Activated CD4-positive, alpha-beta T cell treated with anti-CD3 and anti-CD28 coated beads for 36 hours (primary cell): ENCODE data around the gene CAMKK2. TPM values are rescaled to one million over a fixed set of nuclear protein-coding genes. Genes with fewer than 3 reads are reported as not detected.
A peak's percentile ranks its signal among the peaks of the same experiment; 100 is the strongest.
"Not testable (repeated sequence)": the region's sequence is repeated elsewhere in the genome, so short reads cannot be mapped to it uniquely, and the experiment has no call there.

Experiments
- ATAC-seq: fragments of 200-7000 bp; cut with Tn5 transposase; one replicate; pipeline ENCODE4 v1.10.0; 2021; ENCODE audit warnings: mild to moderate bottlenecking, moderate library complexity
- CTCF ChIA-PET: fragments of 350-600 bp; sonication (Branson Sonifier 250); formaldehyde crosslinking; loops from one replicate; lab custom pipeline; 2021; ENCODE audit warnings: antibody characterized with exemption; lab: Charles Lee
- POLR2A ChIA-PET: fragments of 350-600 bp; sonication (Branson Sonifier 250); formaldehyde crosslinking; loops from one replicate; lab custom pipeline; 2021; ENCODE audit warnings: antibody characterized with exemption, inconsistent platforms; lab: Charles Lee
- DNase-seq: peaks from one replicate; pipeline ENCODE4 v3.0.0-alpha.2; 2020
- H3K27ac Mint-ChIP-seq: one replicate; pipeline ENCODE4 v1.8.0; 2021; ENCODE audit warnings: mixed read lengths
- H3K27me3 Mint-ChIP-seq: one replicate; pipeline ENCODE4 v1.8.0; 2021; ENCODE audit warnings: mixed read lengths
- H3K36me3 Mint-ChIP-seq: one replicate; pipeline ENCODE4 v1.8.0; 2021; ENCODE audit warnings: low read depth, mixed read lengths
- H3K4me1 Mint-ChIP-seq: one replicate; pipeline ENCODE4 v1.8.0; 2021; ENCODE audit warnings: mixed read lengths
- H3K4me3 Mint-ChIP-seq: one replicate; pipeline ENCODE4 v1.8.0; 2021; ENCODE audit warnings: mild to moderate bottlenecking, moderate library complexity, mixed read lengths
- H3K9me3 Mint-ChIP-seq: one replicate; pipeline ENCODE4 v1.8.0; 2021; ENCODE audit warnings: low read depth, mixed read lengths
- intact Hi-C, 2 experiments: fragments of 100-400 bp; cut with DNase I in 1 of 2; cut with micrococcal nuclease in 1 of 2; formaldehyde crosslinking; loops; one replicate each; pipeline versions ENCODE4 v1.14.2 to v1.15.1; 2022 to 2024; cut with DNase I, micrococcal nuclease
- total RNA-seq, 2 experiments: library from RNA; stranded (reverse); gene quantifications; one replicate each; pipeline ENCODE4 v1.2.3, GENCODE V29; 2021

CAMKK2 gene
- total RNA-seq, 2 experiments from 2014 or later: 24.2 to 30.3 TPM

- no peak overlapping the region for H3K27ac Mint-ChIP-seq
- no peaks in the 10 kb centered on the region for H3K9me3 Mint-ChIP-seq
- no peak for DNase-seq
- no peak overlapping the region for H3K4me3 Mint-ChIP-seq
- ChIA-PET CTCF (no interaction called here), POLR2A (interaction anchor here (0.5 kb wide), 1 partner anchor 813 kb away, joined by 8 read pairs; no protein-coding TSS in a partner anchor)
- H3K4me1 Mint-ChIP-seq: no peaks in the 10 kb centered on the region
- H3K27me3 Mint-ChIP-seq: no peaks in the 10 kb centered on the region
- intact Hi-C loops: no loop called here
- peaks cover 47% of the 10 kb centered on the region for H3K36me3 Mint-ChIP-seq
- ATAC-seq: no peak
These were observed 36.4 kb downstream of the CAMKK2 start for GRCh38 chr12:121260091-121260490.

DNA sequence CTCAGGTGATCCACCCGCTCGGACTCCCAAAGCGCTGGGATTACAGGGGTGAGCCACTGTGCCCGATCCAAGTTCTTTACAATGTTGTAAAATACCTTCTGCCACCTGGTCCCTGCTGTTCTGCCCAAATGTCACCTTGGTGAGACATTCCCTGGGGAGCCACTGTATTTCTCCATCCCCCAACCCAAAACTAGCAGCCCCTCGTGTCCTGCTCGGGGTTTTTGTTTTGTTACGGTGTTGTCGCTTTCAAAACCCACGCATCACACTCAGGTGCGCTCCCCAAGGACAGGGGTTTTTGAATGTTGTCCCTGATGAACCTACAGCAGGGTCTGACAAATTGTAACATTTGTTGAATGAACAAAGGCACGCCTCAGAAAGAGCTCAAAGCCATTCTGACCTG, 37.4 kb downstream of the CAMKK2 start:
- intact Hi-C loops: no loop called here
- CTCF ChIA-PET: no interaction called here

GRCh38 chr12:121257704-121258449, 38.6 kb downstream of the CAMKK2 start:
- H3K27ac Mint-ChIP-seq, DNase-seq, H3K4me1 Mint-ChIP-seq, intact Hi-C loops, ATAC-seq, H3K9me3 Mint-ChIP-seq, H3K27me3 Mint-ChIP-seq, H3K4me3 Mint-ChIP-seq: not testable (repeated sequence)
- CTCF ChIA-PET: interaction anchor here (0.6 to 0.7 kb wide), 3 partner anchors 22 to 158 kb away, joined by 3 to 4 read pairs (median 3); no protein-coding TSS in a partner anchor
- POLR2A ChIA-PET: interaction anchor here (0.6 kb wide), 1 partner anchor 9 kb away, joined by 4 read pairs; no protein-coding TSS in a partner anchor
- peaks cover 58% of the 10 kb centered on the region for H3K36me3 Mint-ChIP-seq

More for the DNA sequence above, 37.4 kb downstream of the CAMKK2 start:
- Mint-ChIP-seq H3K27ac (no peak overlapping the region), H3K36me3 (peaks cover 50% of the 10 kb centered on the region), H3K4me1 (no peaks in the 10 kb centered on the region), H3K4me3 (no peak overlapping the region), H3K9me3 (no peaks in the 10 kb centered on the region), H3K27me3 (no peaks in the 10 kb centered on the region)
- no peak for ATAC-seq
- no peak for DNase-seq
- POLR2A ChIA-PET: interaction anchor here (0.6 kb wide), 1 partner anchor 310 kb away, joined by 8 read pairs; no protein-coding TSS in a partner anchor

- DNase-seq: peak; percentile 24
These were observed 41.1 kb downstream of the CAMKK2 start for GRCh38 chr12:121255433-121255832.

GRCh38 chr12:121253638-121254335, 42.7 kb downstream of the CAMKK2 start:
- intact Hi-C loops: no loop called here
- POLR2A ChIA-PET: no interaction called here
- peaks cover 8% of the 10 kb centered on the region for H3K4me1 Mint-ChIP-seq
- peak overlapping the region; percentile 28 for H3K27ac Mint-ChIP-seq
- DNase-seq: no peak
- no peaks in the 10 kb centered on the region for H3K27me3 Mint-ChIP-seq
- no peaks in the 10 kb centered on the region for H3K9me3 Mint-ChIP-seq
- H3K36me3 Mint-ChIP-seq: peaks cover 66% of the 10 kb centered on the region
- ATAC-seq: peak; percentile 34
- H3K4me3 Mint-ChIP-seq: no peak overlapping the region
- CTCF ChIA-PET: interaction anchor here (0.7 kb wide), 2 partner anchors 223 to 1005 kb away, joined by 3 read pairs; no protein-coding TSS in a partner anchor

More at GRCh38 chr12:121255433-121255832, 41.1 kb downstream of the CAMKK2 start:
- peak; percentile 52 for ATAC-seq
- no peak overlapping the region for H3K4me3 Mint-ChIP-seq
- no peaks in the 10 kb centered on the region for H3K9me3 Mint-ChIP-seq
- peaks cover 68% of the 10 kb centered on the region for H3K36me3 Mint-ChIP-seq
- H3K27me3 Mint-ChIP-seq: no peaks in the 10 kb centered on the region
- POLR2A ChIA-PET: no interaction called here
- intact Hi-C loops: no loop called here
- H3K27ac Mint-ChIP-seq: no peak overlapping the region
- CTCF ChIA-PET: interaction anchor here (0.6 kb wide), 1 partner anchor 674 kb away, joined by 4 read pairs; no protein-coding TSS in a partner anchor
- H3K4me1 Mint-ChIP-seq: peaks cover 8% of the 10 kb centered on the region

GRCh38 chr12:121252712-121253345, 43.7 kb downstream of the CAMKK2 start:
- H3K27me3 Mint-ChIP-seq: no peaks in the 10 kb centered on the region
- H3K4me3 Mint-ChIP-seq: no peak overlapping the region
- ChIA-PET POLR2A (interaction anchor here (0.8 kb wide), 1 partner anchor 154 kb away, joined by 4 read pairs; no protein-coding TSS in a partner anchor), CTCF (no interaction called here)
- intact Hi-C loops: no loop called here
- H3K27ac Mint-ChIP-seq: no peak overlapping the region
- H3K36me3 Mint-ChIP-seq: peaks cover 67% of the 10 kb centered on the region
- ATAC-seq (no peak), DNase-seq (no peak)
- H3K4me1 Mint-ChIP-seq: peaks cover 8% of the 10 kb centered on the region
- H3K9me3 Mint-ChIP-seq: no peaks in the 10 kb centered on the region

DNA sequence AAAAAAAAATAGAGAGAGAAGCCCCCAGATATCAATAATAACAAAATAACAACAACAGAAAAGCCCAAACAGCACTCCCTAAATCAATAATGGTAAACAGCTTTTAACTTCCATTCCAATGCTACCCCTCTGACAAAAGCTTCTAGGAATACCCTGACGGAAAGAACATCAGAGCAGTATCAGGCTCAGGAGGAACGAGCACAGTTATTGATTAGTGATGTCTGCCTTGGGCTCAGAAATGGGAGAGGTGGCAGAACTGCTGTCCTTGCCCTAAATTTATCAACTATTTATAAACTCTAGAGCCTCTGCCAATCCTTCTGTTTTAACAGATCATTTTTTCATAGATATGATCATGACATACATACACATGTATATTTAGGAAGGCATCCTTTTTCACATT, 44.7 kb downstream of the CAMKK2 start:
- Mint-ChIP-seq H3K4me1 (peaks cover 8% of the 10 kb centered on the region), H3K36me3 (peaks cover 69% of the 10 kb centered on the region), H3K9me3 (no peaks in the 10 kb centered on the region), H3K27ac (no peak overlapping the region), H3K27me3 (no peaks in the 10 kb centered on the region), H3K4me3 (no peak overlapping the region)
- POLR2A ChIA-PET: no interaction called here
- intact Hi-C loops: no loop called here
- no peak for ATAC-seq
- CTCF ChIA-PET: interaction anchor here (0.5 kb wide), 1 partner anchor 583 kb away, joined by 3 read pairs; no protein-coding TSS in a partner anchor
- no peak for DNase-seq

GRCh38 chr12:121250359-121250758, 46.1 kb downstream of the CAMKK2 start:
- Mint-ChIP-seq H3K27me3 (no peaks in the 10 kb centered on the region), H3K27ac (no peak overlapping the region), H3K36me3 (peaks cover 60% of the 10 kb centered on the region), H3K4me3 (no peak overlapping the region), H3K9me3 (no peaks in the 10 kb centered on the region), H3K4me1 (peaks cover 8% of the 10 kb centered on the region)
- no peak for DNase-seq
- intact Hi-C loops: no loop called here
- ChIA-PET CTCF (interaction anchor here (1.0 kb wide), 1 partner anchor 193 kb away, joined by 3 read pairs; no protein-coding TSS in a partner anchor), POLR2A (no interaction called here)
- ATAC-seq: no peak

DNA sequence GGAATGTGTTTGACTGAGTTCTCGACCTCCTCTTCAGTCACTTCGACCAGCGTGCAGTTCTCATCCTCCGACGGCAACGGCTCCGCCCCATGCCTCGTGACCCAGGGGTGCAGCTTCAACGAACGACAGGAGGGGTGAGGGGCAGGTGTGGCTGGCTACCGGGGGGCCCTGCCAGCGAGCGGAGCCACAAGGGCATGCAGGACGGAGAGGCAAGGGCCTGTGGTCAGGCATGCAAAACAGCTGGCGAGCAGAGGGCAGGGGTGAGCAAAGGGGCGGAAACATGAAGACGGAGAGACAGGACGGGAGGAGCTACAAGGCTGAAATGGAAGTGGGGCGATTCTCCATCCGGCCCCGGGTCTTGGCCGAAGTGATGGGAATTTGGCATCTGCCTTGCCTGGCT, 47.9 kb downstream of the CAMKK2 start:
- peaks cover 5% of the 10 kb centered on the region for H3K4me1 Mint-ChIP-seq
- intact Hi-C loops: no loop called here
- no peaks in the 10 kb centered on the region for H3K27me3 Mint-ChIP-seq
- peaks cover 46% of the 10 kb centered on the region for H3K36me3 Mint-ChIP-seq
- no peaks in the 10 kb centered on the region for H3K9me3 Mint-ChIP-seq
- no peak for ATAC-seq
- ChIA-PET CTCF (interaction anchor here (0.5 to 1.0 kb wide), 2 partner anchors 11 to 672 kb away, joined by 3 read pairs; no protein-coding TSS in a partner anchor), POLR2A (interaction anchor here (0.6 kb wide), 1 partner anchor 10 kb away, joined by 4 read pairs; no protein-coding TSS in a partner anchor)
- no peak overlapping the region for H3K27ac Mint-ChIP-seq
- no peak overlapping the region for H3K4me3 Mint-ChIP-seq
- DNase-seq: no peak

DNA sequence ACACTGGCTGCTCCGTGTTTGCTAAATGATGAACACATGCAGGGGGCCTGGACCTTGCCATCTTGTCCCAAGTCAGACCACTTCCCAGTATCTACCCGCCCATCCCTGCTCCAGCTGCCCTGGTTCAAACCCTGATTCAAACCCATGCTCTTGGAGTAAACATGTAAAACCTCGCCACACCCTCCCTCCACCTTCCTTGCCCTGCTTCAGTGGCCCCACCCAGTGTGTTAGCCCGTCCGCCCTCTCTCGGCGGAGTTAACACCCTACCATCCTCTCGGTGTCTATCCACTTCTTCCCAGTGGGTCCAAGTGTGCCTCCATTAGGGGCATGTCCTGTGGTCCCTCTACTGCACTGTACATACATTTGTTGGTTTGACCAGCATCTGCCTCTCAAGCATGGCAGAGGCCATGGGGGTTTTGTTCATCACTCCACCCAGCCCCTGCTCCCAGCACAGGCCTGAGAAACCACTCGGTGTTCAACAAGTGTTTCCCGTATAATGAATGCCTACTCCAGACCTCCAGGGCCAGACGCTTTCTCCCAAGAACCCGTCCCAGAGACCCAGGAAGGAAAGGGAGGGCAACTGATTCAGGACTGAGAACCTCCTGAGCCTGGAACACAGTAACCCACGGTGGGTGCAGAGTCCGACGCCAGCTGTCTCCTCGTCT, 49.5 kb downstream of the CAMKK2 start:
- Mint-ChIP-seq H3K27me3 (no peaks in the 10 kb centered on the region), H3K36me3 (peaks cover 38% of the 10 kb centered on the region), H3K4me1 (peaks cover 5% of the 10 kb centered on the region), H3K9me3 (no peaks in the 10 kb centered on the region), H3K4me3 (no peak overlapping the region), H3K27ac (no peak overlapping the region)
- DNase-seq (no peak), ATAC-seq (no peak)
- intact Hi-C loops: no loop called here
- CTCF ChIA-PET: interaction anchor here (0.7 kb wide), 1 partner anchor 502 kb away, joined by 3 read pairs; no protein-coding TSS in a partner anchor
- POLR2A ChIA-PET: no interaction called here
